Left lobe of liver (tissue), 2 donors: ENCODE data around the gene ATAT1. TPM values are rescaled to one million over a fixed set of nuclear protein-coding genes. Genes with fewer than 3 reads are reported as not detected.

Source experiments
- ATAC-seq: fragments of 200-7000 bp; cut with Tn5 transposase; one replicate; pipeline ENCODE4 v1.9.1; 2020; ENCODE audit warnings: mild to moderate bottlenecking, moderate library complexity
- DNase-seq: peaks from one replicate; pipeline ENCODE4 v3.0.0-alpha.2; 2020; ENCODE audit warnings: low spot score
- total RNA-seq: library from RNA; stranded (reverse); gene quantifications from one replicate; pipeline ENCODE4 v1.2.1, GENCODE V29; 2021
- donor health status: DM: no; HTN: no; CAD: no; lungs with moderate emphysema.
- donor health status: DM: no; HTN: yes; CAD: no.

The ATAT1 gene
- total RNA-seq, 1 donor from 2014 or later: 5.1 TPM

GRCh38 chr6:30612687-30613248, 13.9 kb upstream of the ATAT1 start:
- no peak for ATAC-seq
- no peak for DNase-seq

DNA sequence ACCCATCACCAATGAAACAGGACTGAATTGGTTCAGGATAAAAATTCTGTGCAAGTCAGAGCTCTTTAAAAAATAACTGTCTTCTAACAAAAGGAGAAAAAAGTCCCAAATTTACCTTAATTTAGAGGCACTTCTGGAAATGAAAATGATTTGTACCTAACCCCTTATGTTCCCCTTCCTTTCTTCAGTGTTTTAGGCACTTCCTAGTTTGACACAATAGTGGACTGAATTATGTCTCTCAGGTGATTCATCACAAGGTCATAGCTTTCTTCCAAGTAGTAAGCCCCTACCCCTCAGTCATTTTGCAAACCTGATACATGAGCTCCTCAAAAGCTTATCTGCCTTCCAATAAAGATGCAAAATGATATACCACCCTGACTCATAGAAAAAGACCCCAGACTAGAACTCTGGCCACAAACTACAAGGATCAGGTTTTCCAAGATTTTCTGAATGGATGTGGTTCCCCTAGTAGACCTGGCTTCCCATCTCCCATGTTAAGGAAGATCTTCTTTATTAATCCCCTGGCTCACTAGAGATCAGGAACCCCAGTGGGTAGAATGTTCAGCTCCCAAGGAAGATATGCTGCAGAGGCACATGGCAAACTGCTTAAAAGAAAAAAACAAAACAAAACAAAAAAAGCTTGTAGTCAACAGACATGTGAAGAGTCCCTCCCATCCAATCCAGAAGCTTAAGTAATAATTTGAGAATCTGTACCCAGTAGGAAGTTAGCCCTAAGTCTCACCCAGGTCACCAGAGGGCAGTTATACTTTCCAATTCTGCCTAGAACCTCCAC, 13.2 kb upstream of the ATAT1 start:
- DNase-seq (no peak), ATAC-seq (no peak)

DNA sequence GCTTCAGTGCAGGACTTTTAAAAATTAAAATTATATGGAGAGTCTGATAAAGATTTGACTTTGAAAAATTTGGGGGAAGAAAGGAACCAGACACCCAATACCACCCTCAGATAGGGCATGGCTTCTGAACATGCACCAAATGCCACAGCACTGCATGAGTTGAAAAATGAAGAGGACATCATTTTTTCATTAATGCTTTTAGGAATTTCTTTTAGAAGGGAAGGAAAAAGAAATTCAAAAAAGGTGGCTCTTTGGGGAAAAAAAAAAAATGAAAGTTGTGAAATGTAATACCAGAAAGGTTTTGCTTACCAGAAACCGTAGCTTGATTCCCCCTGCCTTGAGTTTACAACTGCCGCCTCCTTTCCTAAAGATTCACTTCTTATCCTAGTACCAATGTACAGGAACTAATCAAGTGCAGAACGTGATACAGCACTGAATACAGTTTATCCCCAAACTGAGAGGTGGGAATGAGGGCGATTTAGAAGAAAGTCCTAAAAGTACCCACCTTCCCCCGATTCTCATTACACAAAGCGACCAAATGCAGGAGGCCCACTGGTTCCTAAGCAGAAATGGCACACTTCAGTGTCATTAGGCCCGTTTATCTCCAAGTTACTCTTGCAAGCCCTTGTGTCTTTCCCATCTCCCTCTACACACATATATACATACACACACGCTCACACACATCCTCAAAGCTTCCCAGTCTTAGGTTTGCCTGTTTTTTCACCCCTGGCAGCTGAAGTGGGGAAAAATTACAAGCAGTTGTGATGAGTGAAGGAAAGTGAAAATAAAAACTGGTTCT, 12.4 kb upstream of the ATAT1 start:
- ATAC-seq (no peak), DNase-seq (no peak)

GRCh38 chr6:30614843-30615218, 11.8 kb upstream of the ATAT1 start:
- ATAC-seq: peak; percentile 59

GRCh38 chr6:30615219-30615957, 11.3 kb upstream of the ATAT1 start:
- DNase-seq: no peak
- no peak for ATAC-seq

More at GRCh38 chr6:30614843-30615218, 11.8 kb upstream of the ATAT1 start:
- peak; percentile 77 for DNase-seq

GRCh38 chr6:30615958-30616810, 10.5 kb upstream of the ATAT1 start:
- DNase-seq (no peak), ATAC-seq (no peak)

GRCh38 chr6:30616811-30617564, 9.7 kb upstream of the ATAT1 start, which contains the start of gene PPP1R10:
Gene PPP1R10 (minus strand): TSS chr6:30617243. CDS start chr6:30609944, 7,299 bp downstream.
- peak; percentile 99 for DNase-seq
- ATAC-seq: peak; percentile 88

GRCh38 chr6:30617565-30618269, 9.0 kb upstream of the ATAT1 start, which contains the start of gene MRPS18B:
Gene MRPS18B (plus strand): TSS chr6:30617840. CDS start chr6:30617866, 26 bp downstream.
- peak; percentile 84 for ATAC-seq
- DNase-seq: peak; percentile 98

- ATAC-seq: no peak
- no peak for DNase-seq
Measured at GRCh38 chr6:30618270-30618797, 8.3 kb upstream of the ATAT1 start.

- DNase-seq: no peak
- ATAC-seq: no peak
Measured at GRCh38 chr6:30619561-30619960, 7.1 kb upstream of the ATAT1 start.

GRCh38 chr6:30625511-30625910, 1.2 kb upstream of the ATAT1 start:
- ATAC-seq (no peak), DNase-seq (no peak)

- ATAC-seq (no peak), DNase-seq (no peak)
Measured at GRCh38 chr6:30635834-30636233, 9.2 kb downstream of the ATAT1 start.

DNA sequence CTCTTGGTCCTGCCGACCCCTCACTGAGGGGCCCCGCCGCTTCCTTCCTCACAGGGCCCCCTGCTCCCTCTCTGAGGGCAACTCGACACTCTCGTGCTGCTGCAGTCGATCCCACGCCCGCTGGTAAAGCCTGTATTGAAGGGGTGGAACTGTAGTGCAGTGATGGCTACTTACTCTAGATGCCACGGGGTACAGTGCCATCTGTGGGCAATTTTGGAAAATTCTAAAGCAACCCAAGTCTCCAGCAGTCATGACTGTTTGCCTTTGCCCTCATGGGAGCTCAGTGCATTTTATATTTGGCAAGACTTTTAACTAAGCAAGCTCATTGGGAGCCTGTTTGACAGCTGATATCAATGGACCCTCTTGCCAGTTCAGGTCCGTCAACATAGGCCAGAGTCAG, 13.8 kb downstream of the ATAT1 start:
- DNase-seq (no peak), ATAC-seq (peak; percentile 92)

GRCh38 chr6:30641048-30641447, 14.4 kb downstream of the ATAT1 start:
- DNase-seq: no peak
- ATAC-seq: peak; percentile 5

DNA sequence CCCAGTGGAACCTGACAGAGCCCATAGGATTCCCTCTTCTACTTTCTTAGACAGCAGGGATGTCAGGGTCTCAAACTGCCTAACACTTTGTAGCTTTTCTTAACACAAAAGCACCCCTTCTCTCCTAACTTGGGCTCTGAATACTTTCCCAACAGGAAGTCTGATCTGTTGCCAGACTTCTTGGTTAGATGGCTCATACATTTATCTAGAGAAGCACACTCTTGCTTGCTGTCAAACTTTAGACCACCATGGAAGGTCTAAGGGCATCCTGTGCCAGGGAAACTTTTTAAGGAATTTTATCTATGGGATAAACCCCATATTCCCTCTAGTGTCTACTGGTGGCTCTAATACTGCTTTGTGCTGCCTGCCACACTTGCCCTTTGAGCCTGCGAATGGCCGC, 17.0 kb downstream of the ATAT1 start:
- ATAC-seq (no peak), DNase-seq (no peak)

DNA sequence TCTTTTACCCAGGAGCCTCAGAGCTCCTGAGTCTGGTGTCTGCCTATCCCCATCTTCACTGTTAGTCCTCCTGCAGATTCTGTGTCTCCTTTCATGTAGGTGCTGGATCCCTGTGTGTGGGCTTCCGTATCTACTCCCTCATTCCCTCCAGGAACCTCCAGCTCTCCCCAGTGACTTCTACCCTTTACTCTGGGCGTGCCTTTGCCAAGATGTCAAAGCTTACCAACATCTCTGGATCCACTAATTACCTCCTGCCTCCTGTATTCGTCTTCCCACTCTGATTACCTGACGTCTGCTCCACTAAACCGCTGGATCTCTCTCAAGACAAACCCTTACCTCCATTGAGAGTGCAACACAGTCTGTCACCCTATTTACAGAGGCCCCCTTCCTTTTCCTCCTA, 18.1 kb downstream of the ATAT1 start:
- DNase-seq (no peak), ATAC-seq (no peak)

GRCh38 chr6:30645989-30646388, 19.3 kb downstream of the ATAT1 start:
- ATAC-seq: no peak
- no peak for DNase-seq
